GM19238 (cell line): ENCODE measurements around the gene TINCR.

Experiments used
- DNase-seq: peaks from one replicate; pipeline ENCODE4 v3.0.0; 2011; ENCODE audit warnings: low spot score; ENCODE audit not compliant: insufficient read length

The TINCR gene

GRCh38 chr19:5519076-5519475 is 48.7 kb downstream of the TINCR start:
- no peak for DNase-seq

GRCh38 chr19:5515737-5516136 is 52.0 kb downstream of the TINCR start:
- DNase-seq, result no peak

DNA sequence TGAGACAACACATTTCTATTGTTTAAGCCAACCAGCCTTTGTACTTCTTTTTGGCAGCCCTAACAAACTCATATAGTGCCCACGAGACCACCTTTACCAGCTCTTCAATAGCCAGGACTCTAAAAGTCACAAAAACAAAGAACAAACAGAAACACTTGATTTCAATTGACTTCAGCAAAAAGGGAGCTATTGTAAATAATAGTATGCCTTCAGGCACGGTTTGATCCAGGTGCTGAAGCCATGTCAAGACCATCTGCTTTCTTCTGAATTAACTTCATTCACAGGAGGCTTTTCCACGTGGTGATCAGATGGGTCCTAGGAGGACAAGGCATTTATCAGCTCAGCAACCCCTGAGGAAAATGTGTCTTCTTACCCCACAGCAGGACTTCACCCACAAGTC is 53.8 kb downstream of the TINCR start:
- DNase-seq, result no peak

DNA sequence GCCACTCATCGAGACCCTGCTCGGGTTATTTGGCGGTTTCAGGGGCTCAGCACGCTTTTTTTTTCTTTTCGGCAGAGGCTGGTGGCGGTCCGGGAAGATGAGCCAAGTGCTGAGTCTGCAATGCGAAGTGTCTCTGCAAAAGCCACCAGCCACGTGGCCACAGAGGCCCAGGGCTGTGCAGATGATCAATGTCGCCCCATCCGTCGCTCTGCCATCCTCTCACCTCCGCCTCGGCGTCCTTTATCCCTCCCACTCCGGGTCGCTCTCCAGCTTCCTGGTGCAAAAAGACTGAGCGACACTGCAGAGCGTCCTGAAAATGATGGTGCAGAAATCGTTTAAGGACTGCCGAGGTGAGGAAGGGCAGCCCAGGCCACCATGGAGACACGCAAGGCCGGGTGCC is 55.0 kb downstream of the TINCR start:
- no peak for DNase-seq
